Central memory CD4-positive, alpha-beta T cell (primary cell): ENCODE measurements around the gene WIZ.
"Not testable (repeated sequence)": the region's sequence is repeated elsewhere in the genome, so short reads cannot be mapped to it uniquely, and the experiment has no call there.

ENCODE experiments used
- DNase-seq: peaks from one replicate; pipeline ENCODE4 v3.0.0; 2022

Gene WIZ

DNA sequence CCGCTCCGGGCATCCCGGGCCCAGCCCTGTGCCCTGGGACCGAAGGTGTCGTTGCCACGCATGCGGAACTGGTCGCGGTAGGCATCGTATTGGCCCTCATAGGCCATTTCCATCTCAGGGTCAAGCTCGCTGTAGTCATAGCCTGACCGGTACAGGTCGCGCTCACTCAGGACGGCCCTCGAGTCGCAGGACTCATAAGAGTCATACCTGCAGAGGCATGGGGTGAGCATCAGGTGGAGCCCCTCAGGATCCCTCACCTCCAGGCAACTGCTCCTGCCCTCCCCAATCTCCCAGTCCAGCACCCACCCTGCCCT, 48.4 kb downstream of the WIZ start:
- no peak for DNase-seq

DNA sequence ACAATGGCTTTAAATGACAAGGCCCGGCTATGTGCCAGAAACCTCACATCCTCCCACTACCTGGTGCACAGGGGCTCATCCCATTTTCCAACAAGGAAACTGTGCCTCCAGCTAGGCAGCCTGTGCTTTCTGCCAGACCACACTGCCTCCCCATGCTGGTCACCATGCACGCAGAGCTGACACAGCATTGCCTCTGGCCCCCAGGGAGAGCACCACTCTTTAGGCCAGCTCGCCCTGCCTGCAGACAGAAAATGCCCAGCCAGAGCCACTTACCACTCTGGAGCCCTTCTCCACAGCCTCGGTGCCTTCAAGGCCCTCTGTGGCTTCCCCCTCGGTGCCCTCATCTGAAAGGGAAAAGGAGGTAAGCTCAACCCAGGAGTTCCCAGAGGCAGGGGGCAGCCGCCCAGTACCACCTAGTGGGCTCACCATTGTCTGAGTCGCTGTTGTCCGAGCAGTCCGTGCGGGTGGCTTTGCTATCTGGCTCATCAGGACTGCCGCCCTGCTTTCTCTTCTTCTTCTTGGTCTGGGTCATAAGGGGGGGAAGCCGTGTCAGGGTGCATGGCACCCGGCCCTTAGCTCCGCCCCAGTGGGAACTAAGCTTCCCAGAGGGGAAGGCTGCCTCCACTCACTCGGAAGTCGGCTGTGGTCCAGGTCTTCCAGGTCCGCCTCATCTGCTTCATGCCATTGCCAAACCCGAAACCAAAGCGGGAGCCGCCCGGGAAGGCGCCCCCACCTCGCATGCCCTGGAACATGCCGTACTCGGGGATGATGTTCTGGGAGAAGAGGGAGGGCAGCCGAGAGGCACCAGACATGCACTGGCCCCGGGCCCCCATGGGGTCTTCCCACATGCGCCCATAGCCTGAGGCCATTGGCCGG, 49.0 kb downstream of the WIZ start:
- DNase-seq = no peak

DNA sequence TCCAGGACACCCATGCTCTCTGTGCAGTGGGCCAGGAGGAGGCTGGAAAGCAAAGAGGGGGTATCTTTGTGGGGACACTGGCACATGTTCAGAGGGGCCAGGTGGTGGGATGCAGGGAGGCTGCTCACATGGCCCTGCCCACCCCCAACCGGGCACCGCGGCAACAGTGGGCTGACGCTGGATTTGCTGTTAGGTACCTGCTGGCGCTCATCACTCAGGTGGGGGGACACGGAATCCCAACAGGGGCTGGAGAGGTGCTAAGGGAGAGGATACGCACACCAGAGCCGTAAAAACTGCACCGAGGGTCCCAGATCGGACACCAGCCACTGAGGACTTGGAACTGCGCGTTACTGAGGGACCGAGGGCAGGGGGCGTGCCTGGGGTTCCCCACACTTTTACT, 50.1 kb downstream of the WIZ start:
- DNase-seq = no peak

DNA sequence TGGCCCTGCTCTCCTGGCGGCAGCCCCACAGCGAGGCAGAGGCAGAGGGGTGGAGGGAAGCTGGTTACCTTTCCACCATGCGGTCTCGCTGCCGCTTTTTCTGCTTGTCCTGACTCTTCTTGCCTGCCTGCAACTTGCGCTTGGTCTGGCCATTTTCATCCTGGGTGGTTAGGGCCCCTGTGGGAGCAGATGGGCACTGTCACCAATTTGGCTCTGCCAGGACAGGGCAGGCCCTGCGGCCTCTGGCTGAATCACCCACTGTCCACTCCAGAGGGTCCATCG, 50.6 kb downstream of the WIZ start:
- no peak for DNase-seq

DNA sequence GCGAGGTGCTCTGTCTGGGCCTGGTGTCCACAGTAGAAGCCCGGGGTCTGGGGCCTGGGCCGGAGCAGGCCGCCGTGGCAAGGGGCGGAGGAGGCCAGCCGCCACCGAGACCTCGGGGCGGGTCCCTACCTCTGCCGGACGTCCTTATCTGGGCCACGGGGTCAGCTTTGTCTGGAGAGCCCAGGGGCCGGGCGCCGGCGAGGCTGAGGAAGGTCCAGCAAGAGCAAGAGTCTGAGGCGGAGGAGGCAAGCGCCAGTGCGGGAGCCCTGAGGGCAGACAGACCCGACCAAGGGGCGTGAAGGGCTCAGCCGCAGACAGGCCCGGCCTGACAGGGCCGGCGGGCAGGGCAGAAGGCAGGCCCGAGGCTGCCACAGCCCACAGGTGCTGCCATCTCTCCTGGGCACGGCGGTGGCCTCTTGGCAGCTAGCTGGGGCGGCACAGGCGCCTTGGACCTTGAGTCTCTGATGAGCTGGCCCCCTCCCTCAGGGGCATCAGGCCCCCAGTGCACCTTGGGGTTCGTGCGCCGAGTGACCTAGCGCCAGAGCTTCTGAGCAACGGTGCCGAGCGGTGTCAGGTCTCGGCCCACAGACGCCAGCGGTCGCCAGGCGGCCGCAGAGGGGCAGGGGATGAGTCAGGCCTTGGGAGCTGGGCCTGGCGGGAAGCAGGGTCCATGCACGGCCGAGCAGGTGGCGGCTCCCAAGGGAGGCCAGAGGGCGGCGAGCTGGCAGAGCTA, 51.1 kb downstream of the WIZ start:
- no peak for DNase-seq

DNA sequence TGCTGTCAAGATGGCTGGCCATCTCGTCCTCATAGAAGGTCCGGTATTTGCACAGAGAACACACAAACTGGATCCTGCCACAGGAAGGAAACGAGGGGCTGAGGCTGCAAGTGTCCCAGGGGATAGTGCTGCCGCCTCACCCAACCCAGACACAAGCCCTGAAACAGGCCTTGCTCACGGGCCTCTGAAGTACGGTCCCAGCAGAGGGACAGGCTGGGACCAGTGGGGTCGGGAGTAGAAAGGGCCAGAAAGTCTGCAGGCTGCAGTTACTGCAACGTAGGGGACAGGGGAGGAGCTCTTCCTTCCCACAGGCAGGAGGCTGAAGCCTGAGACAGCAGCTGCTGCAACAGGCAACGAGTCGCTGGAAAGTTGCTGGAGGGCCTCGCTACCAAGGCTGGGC, 52.0 kb downstream of the WIZ start:
- no peak for DNase-seq

DNA sequence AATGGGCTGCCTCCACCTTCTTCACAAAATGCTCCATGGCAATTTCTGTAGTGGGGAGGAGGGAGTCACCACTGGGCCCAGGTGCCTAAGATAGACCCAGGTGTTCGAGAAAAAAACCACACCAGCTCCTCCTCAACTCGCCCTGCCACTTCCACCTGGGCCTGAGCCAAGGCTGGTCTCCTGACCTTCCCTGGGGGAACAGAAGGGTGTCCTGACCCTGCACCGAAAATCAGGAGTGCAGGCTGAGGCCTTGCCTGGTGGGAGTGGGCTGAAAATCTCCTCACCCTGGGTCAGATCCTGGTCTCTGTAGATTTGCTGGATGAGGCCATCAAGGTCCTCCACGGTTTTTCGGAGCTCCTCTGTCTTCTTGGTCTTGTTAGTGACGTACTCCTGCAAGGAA, 52.5 kb downstream of the WIZ start:
- DNase-seq = no peak

DNA sequence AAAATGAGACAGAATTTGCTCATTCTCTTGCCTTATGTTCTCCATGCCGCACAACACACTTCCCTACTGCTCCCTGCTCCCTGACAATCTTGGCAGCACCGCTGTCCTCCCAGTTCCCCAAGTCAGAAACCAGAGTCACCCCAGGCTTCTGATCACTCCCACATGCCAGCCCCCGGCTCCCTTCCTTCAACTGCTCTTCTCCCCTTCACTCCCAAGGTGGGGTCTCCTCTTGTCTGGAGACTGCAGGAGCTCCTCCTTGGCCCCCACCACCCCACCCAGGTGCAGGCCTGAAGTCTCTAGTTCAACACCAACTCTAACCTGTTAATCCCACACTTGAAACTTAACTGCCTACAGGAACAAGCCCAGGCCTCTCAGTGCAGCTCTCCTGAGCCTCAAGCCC, 53.3 kb downstream of the WIZ start:
- no peak for DNase-seq

DNA sequence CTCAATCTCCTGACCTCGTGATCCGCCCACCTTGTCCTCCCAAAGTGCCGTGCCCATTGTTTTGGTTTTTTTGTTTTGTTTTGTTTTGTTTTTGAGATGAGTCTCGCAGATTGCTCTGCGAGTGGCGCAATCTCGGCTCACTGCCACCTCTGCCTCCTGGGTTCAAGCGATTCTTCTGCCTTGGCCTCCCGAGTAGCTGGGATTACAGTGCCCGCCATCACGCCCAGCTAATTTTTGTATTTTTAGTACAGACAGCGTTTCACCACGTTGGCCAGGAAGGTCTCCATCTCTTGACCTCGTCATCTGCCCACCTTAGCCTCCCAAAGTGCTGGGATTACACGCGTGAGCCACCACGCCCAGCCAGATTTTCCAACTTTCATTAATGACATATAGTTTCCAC, 54.5 kb downstream of the WIZ start:
- not testable (repeated sequence) for DNase-seq

DNA sequence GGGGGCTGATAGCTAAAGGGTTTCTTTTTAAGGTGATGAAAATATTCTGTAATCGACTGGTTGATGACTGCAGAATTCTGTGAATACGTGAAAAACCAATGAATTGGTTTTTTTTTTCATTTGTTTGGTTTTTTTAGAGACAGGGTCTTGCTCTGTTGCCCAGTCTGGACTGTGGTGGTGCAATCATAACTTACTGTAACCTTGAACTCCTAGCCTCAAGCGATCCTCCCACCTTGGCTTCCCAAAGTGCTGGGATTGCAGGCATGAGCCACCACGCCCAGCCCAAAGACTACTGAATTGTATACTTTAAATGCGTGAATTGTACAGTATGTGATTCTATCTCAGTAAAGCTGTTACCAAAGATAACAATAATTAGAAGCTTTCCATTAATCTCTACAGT, 55.3 kb downstream of the WIZ start:
- DNase-seq = no peak

DNA sequence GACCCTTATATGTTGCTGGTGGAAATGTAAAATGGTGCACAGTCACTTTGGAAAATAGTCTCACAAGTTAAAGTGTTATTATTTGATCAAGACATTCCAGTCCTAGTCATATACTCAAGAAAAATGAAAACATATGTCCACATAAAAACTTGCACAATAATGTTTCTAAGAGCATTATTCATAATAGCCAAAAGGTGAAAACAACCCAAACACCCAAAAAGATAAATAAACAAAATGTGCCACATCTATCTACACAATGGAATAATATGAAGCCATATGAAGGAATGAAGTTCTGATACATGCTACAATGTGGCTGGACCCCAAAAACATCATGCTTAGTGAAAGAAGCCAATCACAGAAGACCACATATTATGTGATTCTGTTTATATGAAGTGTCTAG, 55.8 kb downstream of the WIZ start:
- DNase-seq = no peak

DNA sequence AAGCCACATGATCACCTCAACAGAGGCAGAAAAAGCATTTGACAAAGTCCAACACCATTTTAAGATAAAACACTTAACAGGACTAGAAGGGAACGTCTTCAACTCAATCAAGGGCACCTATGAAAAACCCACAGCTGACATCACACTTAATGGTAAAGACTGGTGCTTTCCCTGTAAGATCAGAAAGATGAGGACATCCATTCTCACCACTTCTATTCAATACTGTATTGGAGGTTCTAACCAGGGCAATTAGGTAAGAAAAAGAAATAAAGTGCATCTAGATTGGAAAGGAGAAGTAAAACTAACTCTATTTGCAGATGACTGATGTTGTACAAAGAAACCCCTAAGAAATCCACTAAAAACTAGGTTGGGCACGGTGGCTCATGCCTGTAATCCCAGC, 58.9 kb downstream of the WIZ start:
- DNase-seq = no peak

DNA sequence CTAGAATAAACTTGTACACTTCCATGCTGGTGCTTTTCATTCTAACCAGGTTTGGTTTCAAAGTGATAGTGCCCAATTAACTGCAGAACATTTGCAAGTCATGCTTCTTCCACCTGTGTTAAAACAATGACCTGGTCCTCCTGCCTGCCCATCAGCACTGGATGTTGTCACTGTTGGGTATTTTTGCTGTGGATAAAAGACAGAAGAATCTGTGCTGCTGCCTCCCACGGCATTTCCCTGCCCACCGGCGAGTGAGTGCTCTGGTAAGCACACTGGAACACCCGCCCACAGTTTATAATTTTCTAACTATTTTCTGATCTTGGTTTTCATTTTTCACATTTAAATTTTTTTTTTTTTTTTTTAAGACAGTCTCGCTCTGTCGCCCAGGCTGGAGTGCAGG, 67.9 kb downstream of the WIZ start:
- DNase-seq = no peak

DNA sequence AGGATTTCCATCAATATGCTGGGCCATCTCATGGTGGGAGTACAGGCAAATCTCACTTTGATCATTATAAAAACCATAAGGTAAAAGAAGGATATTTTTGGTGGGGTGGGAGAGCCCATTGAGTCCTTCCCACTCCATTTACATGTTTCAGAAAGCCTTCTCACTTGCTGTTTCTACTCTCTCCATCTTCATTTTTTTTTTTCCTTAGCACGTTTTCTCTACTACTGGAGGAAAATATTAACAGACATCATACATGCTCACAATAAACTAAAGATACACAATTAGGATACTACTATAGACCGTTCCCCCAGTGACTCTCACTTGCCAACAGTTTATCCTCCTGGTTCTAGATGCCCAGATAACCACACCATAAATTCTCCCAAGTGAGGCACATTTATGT, 68.3 kb downstream of the WIZ start:
- DNase-seq = no peak

DNA sequence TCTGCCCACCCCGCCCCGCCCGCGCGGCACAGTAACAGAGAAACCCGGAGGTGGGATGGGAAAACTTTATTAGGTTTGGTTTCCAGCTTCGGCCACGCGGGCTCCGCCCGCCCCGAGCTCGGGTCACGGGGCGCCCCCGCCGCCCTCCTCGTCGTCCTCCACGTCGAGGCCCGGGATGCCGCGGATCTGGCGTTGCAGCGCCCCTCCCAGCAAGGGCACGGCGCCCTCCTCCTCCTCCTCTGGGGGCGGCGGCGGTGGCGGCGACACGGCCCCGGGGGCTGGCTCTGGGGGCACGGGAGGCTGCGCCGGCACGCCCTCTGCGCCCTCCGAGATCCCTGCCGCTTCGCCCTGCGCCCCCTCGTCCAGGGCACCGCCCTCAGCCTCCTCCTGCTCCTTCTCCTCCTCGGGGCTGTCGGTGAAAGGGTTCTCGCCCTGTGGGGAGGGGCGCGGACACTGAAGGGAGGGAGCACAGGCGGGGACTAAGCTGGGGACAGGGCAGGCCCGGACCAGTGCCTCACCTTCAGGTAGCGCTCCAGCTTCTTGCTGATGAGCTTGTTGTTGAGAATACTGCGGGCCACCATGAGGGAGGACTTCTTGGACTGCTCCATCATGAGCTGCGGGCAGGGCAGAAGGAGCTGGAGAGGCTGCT, 69.6 kb downstream of the WIZ start:
- no peak for DNase-seq

DNA sequence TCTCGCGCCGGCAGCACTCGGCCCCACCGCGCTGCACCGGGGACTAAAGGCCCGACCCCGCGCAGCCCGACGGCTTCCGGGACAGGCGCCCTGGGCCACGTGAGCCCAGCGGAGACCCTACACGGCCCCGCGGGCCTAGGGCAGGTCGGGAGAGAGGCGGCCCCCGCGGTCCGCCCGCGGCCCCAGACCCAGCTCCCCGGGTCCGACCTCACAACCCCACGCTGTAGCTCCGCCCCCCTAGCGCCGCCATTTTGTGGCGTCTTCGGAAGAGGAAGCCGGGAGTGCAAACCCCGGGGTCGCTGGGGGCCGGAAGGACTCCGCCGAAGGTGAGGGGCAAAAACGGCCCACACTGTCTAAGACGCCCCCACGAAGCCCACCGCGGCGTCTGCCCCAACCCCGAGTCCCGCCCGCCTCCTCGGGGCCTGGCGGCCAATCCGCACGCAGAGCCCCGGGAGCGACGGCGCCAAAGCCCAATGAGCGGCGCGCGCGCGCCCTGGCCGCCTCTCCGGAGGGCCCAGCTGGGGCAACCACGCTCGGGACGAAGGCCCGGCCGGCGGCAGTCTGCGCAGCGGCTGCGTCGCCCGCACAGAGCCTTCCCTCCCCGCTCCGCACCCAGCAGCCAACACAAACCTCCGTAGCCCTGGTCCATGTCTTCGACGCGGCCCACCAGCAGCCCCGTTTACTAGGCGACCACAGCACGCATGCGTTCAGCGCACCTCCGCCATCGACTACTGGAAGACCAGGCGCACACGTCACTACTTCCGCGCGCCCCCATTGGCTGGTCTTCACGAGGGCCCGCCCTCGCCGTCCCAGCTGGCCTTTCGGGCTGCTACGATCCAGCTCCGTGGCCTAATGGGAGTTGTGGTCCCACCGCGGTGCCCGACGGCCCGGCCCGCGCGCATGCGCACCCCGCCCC, 70.4 kb downstream of the WIZ start, which contains the start of gene AKAP8:
Gene AKAP8 (minus strand): TSS at position 705 of the 916 bp plus-strand sequence. CDS start 56 bp downstream, at position 649.
- peak; percentile 98 for DNase-seq

DNA sequence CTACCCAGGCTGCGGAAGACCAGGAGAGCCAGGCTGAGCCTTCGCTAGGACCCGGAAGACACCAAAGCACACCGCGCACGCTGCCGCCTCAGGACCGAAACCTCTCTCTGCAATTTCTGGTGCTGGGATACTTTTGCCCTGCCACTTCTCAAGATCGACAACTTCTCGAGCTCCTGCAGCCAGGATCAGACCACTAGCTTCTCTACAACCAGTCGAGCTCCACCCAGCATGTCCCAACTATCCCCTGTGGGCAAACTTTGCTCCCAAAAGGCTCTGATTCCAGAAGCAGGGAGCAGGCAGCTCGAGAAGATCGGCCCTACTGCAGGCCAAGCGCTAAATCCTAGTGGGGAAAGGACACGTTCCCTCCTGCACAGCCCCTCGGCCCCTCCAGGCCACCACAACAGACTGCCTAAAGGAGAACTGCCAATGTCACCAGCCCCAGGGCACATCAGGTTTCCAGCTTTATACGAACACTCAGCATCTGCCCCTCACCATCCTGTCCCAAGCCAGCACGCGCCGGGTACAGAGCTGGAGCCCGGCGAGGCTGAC, 71.1 kb downstream of the WIZ start:
- peak; percentile 34 for DNase-seq

DNA sequence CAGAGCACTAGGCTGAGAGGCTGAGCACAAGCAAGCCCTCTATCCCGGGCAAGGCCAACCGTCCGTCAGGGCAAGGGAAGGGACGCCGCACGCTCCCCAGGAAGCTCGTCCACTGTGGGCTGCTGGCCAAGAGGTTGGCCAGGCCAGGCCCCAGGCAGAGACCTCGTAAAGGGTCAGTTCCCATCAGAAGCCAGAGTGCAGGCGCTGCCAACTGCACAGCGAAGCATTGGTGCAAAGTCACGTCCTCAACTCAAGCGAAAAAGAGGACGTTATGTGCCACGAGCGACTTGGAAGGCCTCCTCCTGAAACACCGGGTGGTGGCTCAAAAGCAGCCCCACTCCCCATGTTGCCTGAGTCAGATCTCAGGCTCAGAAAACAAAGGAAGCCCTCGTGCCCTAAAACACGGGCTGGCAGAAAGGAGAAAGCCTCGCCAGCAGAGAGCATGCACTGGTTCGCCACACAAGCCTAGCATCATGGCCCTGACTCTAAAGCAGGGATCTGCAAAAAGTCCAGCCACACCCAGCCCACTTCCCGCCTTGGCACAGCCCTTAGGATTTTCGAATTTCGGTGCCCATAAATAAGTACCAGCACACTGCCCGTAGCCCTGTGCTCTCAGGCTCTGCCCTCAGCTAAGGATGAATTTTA, 74.8 kb downstream of the WIZ start:
- no peak for DNase-seq

DNA sequence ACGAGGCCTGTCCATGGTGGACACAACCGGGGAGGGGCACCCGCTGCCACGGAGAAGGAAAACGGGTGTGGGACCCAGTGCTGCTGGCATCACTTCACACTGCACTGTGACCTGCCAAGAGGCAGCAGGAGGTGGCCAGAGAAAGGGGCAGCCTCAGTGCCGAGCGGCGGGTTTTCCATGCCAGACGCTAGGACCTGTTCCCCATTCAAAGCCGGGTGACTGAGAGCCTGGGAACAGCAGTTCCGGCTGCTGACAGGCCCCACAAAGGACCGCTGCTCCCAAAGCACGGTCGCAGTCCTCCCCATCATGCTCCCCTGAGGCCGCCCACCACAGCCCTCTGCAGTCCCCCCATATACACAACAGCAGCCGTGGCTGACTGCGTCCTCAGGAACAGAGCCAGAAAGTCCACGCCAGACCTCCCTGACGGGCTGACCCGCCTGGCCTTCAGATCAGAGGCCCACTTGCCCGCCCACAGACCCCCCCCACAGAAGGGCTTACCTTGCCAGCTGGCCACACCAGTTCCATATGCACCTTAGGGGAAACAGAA, 75.6 kb downstream of the WIZ start:
- no peak for DNase-seq

DNA sequence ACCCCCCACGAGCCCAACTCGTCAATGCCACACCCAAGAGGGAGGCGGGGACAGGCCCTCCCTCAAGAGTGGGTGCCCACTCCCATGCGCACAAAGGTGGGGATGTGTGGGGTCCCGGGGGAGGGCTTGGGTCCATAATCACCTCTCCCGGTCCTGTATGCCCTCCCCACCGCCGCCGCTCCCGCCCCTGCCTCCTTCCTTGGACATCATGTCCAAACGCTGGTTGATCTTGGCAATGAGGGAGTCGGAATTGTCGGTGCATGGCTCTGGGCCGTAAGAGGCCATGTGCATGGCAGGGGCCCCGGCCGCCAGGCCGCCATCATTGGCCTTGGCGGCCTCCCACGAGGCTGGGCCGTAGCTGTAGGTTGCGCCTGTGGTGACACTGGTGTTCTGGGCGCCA, 76.1 kb downstream of the WIZ start:
- no peak for DNase-seq

DNA sequence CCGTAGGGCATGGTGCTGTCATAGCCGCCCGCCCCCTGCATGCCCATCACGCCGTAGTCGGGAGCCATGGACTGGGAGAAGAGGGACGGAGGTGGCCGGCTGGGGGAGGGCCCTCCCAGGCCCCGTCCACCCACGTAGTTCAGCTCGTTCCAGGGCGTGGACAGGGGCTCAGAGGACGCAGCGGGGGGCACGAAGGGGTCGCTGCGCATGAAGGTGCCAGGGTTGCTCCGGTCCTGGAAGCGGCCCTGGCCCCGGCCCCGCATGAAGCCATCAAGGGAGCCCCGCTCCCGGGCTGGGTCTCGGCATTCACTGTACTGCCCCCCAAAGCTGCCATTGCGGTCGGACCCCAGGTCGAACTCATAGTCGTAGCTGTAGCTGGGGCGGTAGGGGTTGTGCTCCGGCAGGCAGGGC, 76.9 kb downstream of the WIZ start:
- DNase-seq = no peak

DNA sequence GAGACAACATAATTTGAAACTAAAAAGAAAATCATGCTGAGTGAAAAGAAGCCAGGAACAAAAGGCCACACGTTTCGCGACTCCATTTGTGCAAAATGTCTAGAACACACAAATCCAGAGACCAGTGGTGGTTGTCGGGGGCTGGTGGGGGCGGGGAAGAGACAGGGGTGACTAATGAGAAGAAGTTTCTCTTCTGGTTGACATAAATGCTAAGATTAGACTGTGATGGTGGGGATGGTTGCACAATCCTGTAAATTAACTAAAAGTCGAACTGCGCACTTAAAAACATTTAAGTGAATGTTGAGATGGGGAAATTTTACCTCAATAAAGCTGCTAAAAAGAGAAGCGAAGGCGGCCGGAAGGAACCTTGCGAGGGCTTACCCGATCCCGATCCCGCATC, 77.3 kb downstream of the WIZ start:
- DNase-seq = no peak
